H9 (cell line): ENCODE results near the gene DGKB. TPM values are rescaled to one million over a fixed set of nuclear protein-coding genes. Genes with fewer than 3 reads are reported as not detected.

Source experiments
- DNase-seq: peaks from one replicate; pipeline ENCODE4 v3.0.0-alpha.2; 2017
- H2AFZ ChIP-seq: one replicate; pipeline ENCODE4 v1.6.1; 2013; ENCODE audit warnings: mild to moderate bottlenecking, low read length, control low read depth, moderate library complexity
- H2AK5ac ChIP-seq: 2 replicates; pipeline ENCODE4 v1.6.1; 2013; ENCODE audit warnings: low read length, control low read depth, mixed read lengths; ENCODE audit not compliant: insufficient read length
- H2BK120ac ChIP-seq: one replicate; pipeline ENCODE4 v1.6.1; 2013; ENCODE audit warnings: low read depth, mild to moderate bottlenecking, low read length, control low read depth, inconsistent platforms; ENCODE audit not compliant: poor library complexity, severe bottlenecking
- H2BK12ac ChIP-seq: 2 replicates; pipeline ENCODE4 v1.6.1; 2013; ENCODE audit warnings: low read length, control low read depth, mixed read lengths, low read depth; ENCODE audit not compliant: insufficient read length
- H2BK15ac ChIP-seq: 2 replicates; pipeline ENCODE4 v1.6.1; 2013; ENCODE audit warnings: low read depth, low read length, control low read depth
- H2BK20ac ChIP-seq: one replicate; pipeline ENCODE4 v1.6.1; 2013; ENCODE audit warnings: low read depth, mild to moderate bottlenecking, low read length, control low read depth, inconsistent platforms; ENCODE audit not compliant: poor library complexity, severe bottlenecking
- H2BK5ac ChIP-seq: 2 replicates; pipeline ENCODE4 v1.6.1; 2013; ENCODE audit warnings: low read length, control low read depth, mixed read lengths; ENCODE audit not compliant: insufficient read length
- H3K14ac ChIP-seq: 2 replicates; pipeline ENCODE4 v1.6.1; 2013; ENCODE audit warnings: low read length, control low read depth; ENCODE audit not compliant: insufficient read depth
- H3K18ac ChIP-seq: 2 replicates; pipeline ENCODE4 v1.6.1; 2013; ENCODE audit warnings: low read depth, mild to moderate bottlenecking, mixed read lengths, low read length, control low read depth; ENCODE audit not compliant: insufficient read length
- H3K23ac ChIP-seq: 2 replicates; pipeline ENCODE4 v1.6.1; 2013; ENCODE audit warnings: low read length, control low read depth, mixed read lengths, low read depth; ENCODE audit not compliant: insufficient read length
- H3K23me2 ChIP-seq: 2 replicates; pipeline ENCODE4 v1.6.1; 2013; ENCODE audit warnings: low read depth, mild to moderate bottlenecking, mixed read lengths, low read length, control low read depth; ENCODE audit not compliant: insufficient read length, poor library complexity, severe bottlenecking
- H3K27ac ChIP-seq: 2 replicates; pipeline ENCODE4 v1.5.1; 2013; ENCODE audit warnings: low read length, control low read depth, mixed read lengths, low read depth; ENCODE audit not compliant: insufficient read length
- H3K27me3 ChIP-seq: 2 replicates; pipeline ENCODE4 v1.6.1; 2013; ENCODE audit warnings: low read length, control low read depth, inconsistent platforms; ENCODE audit not compliant: insufficient read depth
- H3K4ac ChIP-seq: 2 replicates; pipeline ENCODE4 v1.6.1; 2013; ENCODE audit warnings: low read depth, mild to moderate bottlenecking, control low read depth, inconsistent platforms, low read length, moderate library complexity
- H3K4me1 ChIP-seq: 2 replicates; pipeline ENCODE4 v1.6.1; 2013; ENCODE audit warnings: low read length, control low read depth, inconsistent platforms; ENCODE audit not compliant: insufficient read depth
- H3K4me2 ChIP-seq: 2 replicates; pipeline ENCODE4 v1.6.1; 2013; ENCODE audit warnings: low read length, control low read depth, mixed read lengths; ENCODE audit not compliant: insufficient read length, insufficient read depth
- H3K56ac ChIP-seq: 2 replicates; pipeline ENCODE4 v1.6.1; 2013; ENCODE audit warnings: low read depth, mild to moderate bottlenecking, mixed read lengths, low read length, control low read depth; ENCODE audit not compliant: insufficient read length
- H3K79me1 ChIP-seq: 2 replicates; pipeline ENCODE4 v1.6.1; 2013; ENCODE audit warnings: low read depth, mild to moderate bottlenecking, moderate library complexity, low read length, control low read depth, inconsistent platforms; ENCODE audit not compliant: insufficient read depth, poor library complexity, severe bottlenecking
- H3K79me2 ChIP-seq: 2 replicates; pipeline ENCODE4 v1.6.1; 2013; ENCODE audit warnings: low read length, control low read depth, inconsistent platforms; ENCODE audit not compliant: insufficient read depth
- H3K9ac ChIP-seq: 2 replicates; pipeline ENCODE4 v1.6.1; 2013; ENCODE audit warnings: low read length, control low read depth, mixed read lengths; ENCODE audit not compliant: insufficient read length; ENCODE audit errors: extremely low read depth
- H3K9me3 ChIP-seq: one replicate; pipeline ENCODE4 v1.6.1; 2013; ENCODE audit warnings: low read depth, low read length, inconsistent platforms; ENCODE audit not compliant: control insufficient read depth
- H3T11ph ChIP-seq: one replicate; pipeline ENCODE4 v1.6.1; 2013; ENCODE audit warnings: mild to moderate bottlenecking, low read length, control low read depth, inconsistent platforms
- H4K20me1 ChIP-seq: one replicate; pipeline ENCODE4 v1.6.1; 2013; ENCODE audit not compliant: control insufficient read depth, insufficient read length, insufficient read depth
- H4K5ac ChIP-seq: 2 replicates; pipeline ENCODE4 v1.6.1; 2013; ENCODE audit warnings: low read depth, mild to moderate bottlenecking, mixed read lengths, low read length, control low read depth; ENCODE audit not compliant: insufficient read length
- H4K8ac ChIP-seq: replicated peaks from 2 replicates; pipeline ENCODE4 v1.6.1; 2013; ENCODE audit warnings: low read length, control low read depth, mixed read lengths, low read depth; ENCODE audit not compliant: insufficient read length
- H4K91ac ChIP-seq: 2 replicates; pipeline ENCODE4 v1.6.1; 2013; ENCODE audit warnings: low read depth, mild to moderate bottlenecking, moderate library complexity, mixed read lengths, low read length, control low read depth; ENCODE audit not compliant: insufficient read length
- H3K27ac Mint-ChIP-seq, 3 experiments: 2 replicates in 2 of 3; 3 replicates in 1 of 3; pipeline ENCODE4 v1.8.0; 2020 to 2021; ENCODE audit warnings: mixed read lengths in 3 of 3, mild to moderate bottlenecking in 1 of 3, moderate library complexity in 1 of 3
- H3K27me3 Mint-ChIP-seq: 2 replicates; pipeline ENCODE4 v1.8.0; 2021; ENCODE audit warnings: low read depth, mild to moderate bottlenecking, moderate library complexity, mixed read lengths
- H3K36me3 Mint-ChIP-seq, 3 experiments: 2 replicates in 2 of 3; 3 replicates in 1 of 3; pipeline ENCODE4 v1.8.0; 2020 to 2021; ENCODE audit warnings: low read depth in 3 of 3, mixed read lengths in 3 of 3; ENCODE audit not compliant: insufficient read depth in 1 of 3
- H3K4me1 Mint-ChIP-seq, 2 experiments: 2 replicates each; pipeline ENCODE4 v1.8.0; 2020; ENCODE audit warnings: mixed read lengths in 2 of 2
- H3K4me3 Mint-ChIP-seq, 2 experiments: 2 replicates in 1 of 2; 3 replicates in 1 of 2; pipeline ENCODE4 v1.8.0; 2020 to 2021; ENCODE audit warnings: mild to moderate bottlenecking in 2 of 2, mixed read lengths in 2 of 2, moderate library complexity in 1 of 2
- H3K9me3 Mint-ChIP-seq, 2 experiments: 2 replicates in 1 of 2; 3 replicates in 1 of 2; pipeline ENCODE4 v1.8.0; 2020; ENCODE audit warnings: mild to moderate bottlenecking in 2 of 2, mixed read lengths in 2 of 2, moderate library complexity in 1 of 2
- WGBS: extraction: QIAGEN DNeasy Blood & Tissue Kit; methylation state at CpG from one replicate; pipeline ENCODE4 v1.1.7; 2013; ENCODE audit warnings: missing lambda C conversion rate, low lambda C conversion rate, mixed read lengths; ENCODE audit not compliant: insufficient read length; ENCODE audit errors: extremely low coverage; 5-methylcytosine and 5-hydroxymethylcytosine counted together
- total RNA-seq: library from RNA; stranded (reverse); gene quantifications from 2 replicates; pipeline ENCODE4 v1.2.1, GENCODE V29; 2021
- TF ChIP-seq, protein P1 (sequence below): fragments of 200-600 bp; sonication (generic); conservative IDR thresholded peaks from 3 replicates; pipeline ENCODE4 v1.8.0; 2021; ENCODE audit warnings: antibody characterized with exemption, mild to moderate bottlenecking

The DGKB gene
- total RNA-seq, 1 experiment from 2014 or later: 0.26 TPM

DNA sequence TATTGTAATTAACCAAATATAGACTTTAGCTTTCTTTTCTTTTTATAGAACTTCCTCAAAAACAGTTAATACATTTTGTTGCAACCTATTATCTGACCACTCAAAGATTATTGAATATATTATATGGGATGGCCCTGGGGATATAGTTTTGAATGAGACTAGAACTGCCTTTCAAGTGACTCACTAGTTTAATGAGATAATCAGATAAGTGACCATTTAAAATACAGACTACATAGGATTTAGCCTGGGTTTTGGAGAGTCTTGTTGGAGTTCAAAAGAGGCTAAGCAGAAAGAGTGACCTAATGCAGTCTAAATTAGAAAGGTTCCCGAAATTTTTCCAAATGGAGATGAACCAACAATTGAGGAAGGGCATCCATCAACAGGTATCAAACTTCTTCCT lies 607.9 kb downstream of the DGKB start:
- no peak overlapping the region for H3K4me3 Mint-ChIP-seq
- no peak overlapping the region for H3T11ph ChIP-seq
- DNase-seq: no peak
- H3K56ac ChIP-seq: no peak overlapping the region
- no peaks in the 10 kb centered on the region; the same call in 1 of the 2 replicates for H3K27me3 Mint-ChIP-seq
- peaks cover 0 to 4% (median 0%) of the 10 kb centered on the region in 3 experiments; a peak in 3 of 7 replicates for H3K36me3 Mint-ChIP-seq
- no peak overlapping the region for H3K14ac ChIP-seq
- H2AK5ac ChIP-seq: no peak overlapping the region
- H4K20me1 ChIP-seq: no peaks in the 10 kb centered on the region
- no peak overlapping the region for H4K8ac ChIP-seq
- H2BK120ac ChIP-seq: no peak overlapping the region
- no peak overlapping the region for H3K4ac ChIP-seq
- no peak overlapping the region for H2BK20ac ChIP-seq
- H3K4me1 ChIP-seq: no peaks in the 10 kb centered on the region
- no peak overlapping the region for H2BK15ac ChIP-seq
- peaks cover 3 to 10% of the 10 kb centered on the region in 2 experiments for H3K4me1 Mint-ChIP-seq
- H2BK12ac ChIP-seq: no peak overlapping the region
- H4K91ac ChIP-seq: no peak overlapping the region
- no peak overlapping the region for H3K9ac ChIP-seq
- H3K18ac ChIP-seq: no peak overlapping the region
- H3K4me2 ChIP-seq: no peak overlapping the region
- no peak overlapping the region for H2AFZ ChIP-seq
- no peak overlapping the region for H3K27ac Mint-ChIP-seq
- H3K27ac ChIP-seq: no peak overlapping the region
- H3K23me2 ChIP-seq: no peaks in the 10 kb centered on the region
- no CpG with 5 or more reads among the region's 1 CpG for WGBS
- H3K9me3 Mint-ChIP-seq: peaks cover 0 to 3% of the 10 kb centered on the region in 2 experiments; a peak in 3 of 5 replicates
- no peak overlapping the region for H3K23ac ChIP-seq
- no peak overlapping the region for H2BK5ac ChIP-seq
- no peak overlapping the region for H4K5ac ChIP-seq
- no peaks in the 10 kb centered on the region for H3K27me3 ChIP-seq
- TF ChIP-seq, protein P1, sequence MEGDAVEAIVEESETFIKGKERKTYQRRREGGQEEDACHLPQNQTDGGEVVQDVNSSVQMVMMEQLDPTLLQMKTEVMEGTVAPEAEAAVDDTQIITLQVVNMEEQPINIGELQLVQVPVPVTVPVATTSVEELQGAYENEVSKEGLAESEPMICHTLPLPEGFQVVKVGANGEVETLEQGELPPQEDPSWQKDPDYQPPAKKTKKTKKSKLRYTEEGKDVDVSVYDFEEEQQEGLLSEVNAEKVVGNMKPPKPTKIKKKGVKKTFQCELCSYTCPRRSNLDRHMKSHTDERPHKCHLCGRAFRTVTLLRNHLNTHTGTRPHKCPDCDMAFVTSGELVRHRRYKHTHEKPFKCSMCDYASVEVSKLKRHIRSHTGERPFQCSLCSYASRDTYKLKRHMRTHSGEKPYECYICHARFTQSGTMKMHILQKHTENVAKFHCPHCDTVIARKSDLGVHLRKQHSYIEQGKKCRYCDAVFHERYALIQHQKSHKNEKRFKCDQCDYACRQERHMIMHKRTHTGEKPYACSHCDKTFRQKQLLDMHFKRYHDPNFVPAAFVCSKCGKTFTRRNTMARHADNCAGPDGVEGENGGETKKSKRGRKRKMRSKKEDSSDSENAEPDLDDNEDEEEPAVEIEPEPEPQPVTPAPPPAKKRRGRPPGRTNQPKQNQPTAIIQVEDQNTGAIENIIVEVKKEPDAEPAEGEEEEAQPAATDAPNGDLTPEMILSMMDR: no peak
- no peaks in the 10 kb centered on the region for H3K79me1 ChIP-seq
- no peaks in the 10 kb centered on the region for H3K79me2 ChIP-seq
- H3K9me3 ChIP-seq: no peaks in the 10 kb centered on the region
